Measurements from ENCODE around the gene SHCBP1. TPM values are rescaled to one million over a fixed set of nuclear protein-coding genes. Genes with fewer than 3 reads are reported as not detected.

The SHCBP1 gene
- 3.0 and 3.4 TPM in 2 replicates for total RNA-seq

GRCh38 chr16:46621006-46621933 lies at the start of gene SHCBP1:
SHCBP1 (minus strand) TSS chr16:46621379; CDS start chr16:46621359, 20 bp downstream.

Other genes with a start within 250 kb of the SHCBP1 start
- gene VPS35, start 67.8 kb upstream of the SHCBP1 start, total RNA-seq, result 30.1 and 30.9 TPM in 2 replicates
- gene ORC6, start 68.3 kb upstream of the SHCBP1 start, total RNA-seq, result 0.87 and 2.6 TPM in 2 replicates
- not detected in 2 replicates for gene MYLK3, start 127.0 kb upstream of the SHCBP1 start, total RNA-seq
- 2.4 and 5.4 TPM in 2 replicates for gene C16orf87, start 209.8 kb upstream of the SHCBP1 start, total RNA-seq